PFSK-1 (cell line): ENCODE results near the gene ENDOD1.

Experiments used
- POLR2AphosphoS5 ChIP-seq: IDR thresholded peaks from 2 replicates; pipeline ENCODE4 v1.6.1; 2012; ENCODE audit warnings: low read depth, mild to moderate bottlenecking, control low read depth, low read length, moderate library complexity
- SIN3A ChIP-seq: IDR thresholded peaks from 2 replicates; pipeline ENCODE4 v1.6.1; 2012; ENCODE audit warnings: mild to moderate bottlenecking, low read length, moderate library complexity, borderline replicate concordance; ENCODE audit not compliant: insufficient read depth
- TAF1 ChIP-seq: IDR thresholded peaks from 2 replicates; pipeline ENCODE4 v1.6.1; 2012; ENCODE audit warnings: low read length, control low read depth, borderline replicate concordance; ENCODE audit not compliant: insufficient read depth
- TF ChIP-seq, protein P1 (sequence below), 2 experiments: IDR thresholded peaks; 2 replicates each; pipeline versions ENCODE4 v1.6.1 to v1.8.0; 2011 to 2012; ENCODE audit warnings: low read depth in 2 of 2, low read length in 2 of 2, control low read depth in 1 of 2, inconsistent platforms in 1 of 2, mild to moderate bottlenecking in 1 of 2, moderate library complexity in 1 of 2; ENCODE audit not compliant: insufficient read depth in 1 of 2

- TF ChIP-seq TAF1 (no peak), POLR2AphosphoS5 (no peak), SIN3A (no peak)
- TF ChIP-seq, protein P1, sequence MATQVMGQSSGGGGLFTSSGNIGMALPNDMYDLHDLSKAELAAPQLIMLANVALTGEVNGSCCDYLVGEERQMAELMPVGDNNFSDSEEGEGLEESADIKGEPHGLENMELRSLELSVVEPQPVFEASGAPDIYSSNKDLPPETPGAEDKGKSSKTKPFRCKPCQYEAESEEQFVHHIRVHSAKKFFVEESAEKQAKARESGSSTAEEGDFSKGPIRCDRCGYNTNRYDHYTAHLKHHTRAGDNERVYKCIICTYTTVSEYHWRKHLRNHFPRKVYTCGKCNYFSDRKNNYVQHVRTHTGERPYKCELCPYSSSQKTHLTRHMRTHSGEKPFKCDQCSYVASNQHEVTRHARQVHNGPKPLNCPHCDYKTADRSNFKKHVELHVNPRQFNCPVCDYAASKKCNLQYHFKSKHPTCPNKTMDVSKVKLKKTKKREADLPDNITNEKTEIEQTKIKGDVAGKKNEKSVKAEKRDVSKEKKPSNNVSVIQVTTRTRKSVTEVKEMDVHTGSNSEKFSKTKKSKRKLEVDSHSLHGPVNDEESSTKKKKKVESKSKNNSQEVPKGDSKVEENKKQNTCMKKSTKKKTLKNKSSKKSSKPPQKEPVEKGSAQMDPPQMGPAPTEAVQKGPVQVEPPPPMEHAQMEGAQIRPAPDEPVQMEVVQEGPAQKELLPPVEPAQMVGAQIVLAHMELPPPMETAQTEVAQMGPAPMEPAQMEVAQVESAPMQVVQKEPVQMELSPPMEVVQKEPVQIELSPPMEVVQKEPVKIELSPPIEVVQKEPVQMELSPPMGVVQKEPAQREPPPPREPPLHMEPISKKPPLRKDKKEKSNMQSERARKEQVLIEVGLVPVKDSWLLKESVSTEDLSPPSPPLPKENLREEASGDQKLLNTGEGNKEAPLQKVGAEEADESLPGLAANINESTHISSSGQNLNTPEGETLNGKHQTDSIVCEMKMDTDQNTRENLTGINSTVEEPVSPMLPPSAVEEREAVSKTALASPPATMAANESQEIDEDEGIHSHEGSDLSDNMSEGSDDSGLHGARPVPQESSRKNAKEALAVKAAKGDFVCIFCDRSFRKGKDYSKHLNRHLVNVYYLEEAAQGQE (IDR thresholded peaks at IDR 0.05; ENCODE audit: insufficient read depth in 1 of 2, low read depth in 2 of 2, low read length in 2 of 2), result no peak
Observed at GRCh38 chr11:95148938-95149337, 59.3 kb downstream of the ENDOD1 start.
